Embryonic facial prominence (tissue), 1 donor: Measurements from ENCODE around the gene SLC6A6.

Experiments used
- DNase-seq: peaks from one replicate; pipeline ENCODE4 v3.0.0-alpha.2; 2016; ENCODE audit errors: extremely low spot score

SLC6A6 gene

GRCh38 chr3:14402304-14402811, at the start of gene SLC6A6:
TSS of gene SLC6A6 (plus strand) at chr3:14402606. CDS start at chr3:14443635, 41,029 bp downstream.
- peak; percentile 83 for DNase-seq

- DNase-seq = no peak
Measured at GRCh38 chr3:14353502-14353901, 48.9 kb upstream of the SLC6A6 start.

GRCh38 chr3:14357463-14357862, 44.9 kb upstream of the SLC6A6 start:
- DNase-seq = no peak

- DNase-seq = peak; percentile 16
Measured at GRCh38 chr3:14358426-14359211, 43.8 kb upstream of the SLC6A6 start.

GRCh38 chr3:14359348-14359747, 43.1 kb upstream of the SLC6A6 start:
- DNase-seq = no peak

GRCh38 chr3:14360123-14360881, 42.1 kb upstream of the SLC6A6 start:
- DNase-seq = no peak

- no peak for DNase-seq
Measured at GRCh38 chr3:14361068-14361677, 41.2 kb upstream of the SLC6A6 start.

- no peak for DNase-seq
Measured at GRCh38 chr3:14362890-14363289, 39.5 kb upstream of the SLC6A6 start.

GRCh38 chr3:14363379-14363778, 39.0 kb upstream of the SLC6A6 start:
- DNase-seq = no peak

- DNase-seq = no peak
Measured at GRCh38 chr3:14363991-14364390, 38.4 kb upstream of the SLC6A6 start.

GRCh38 chr3:14364580-14365292, 37.7 kb upstream of the SLC6A6 start:
- no peak for DNase-seq

GRCh38 chr3:14366248-14366647, 36.2 kb upstream of the SLC6A6 start:
- no peak for DNase-seq

GRCh38 chr3:14366915-14367823, 35.2 kb upstream of the SLC6A6 start:
- DNase-seq = no peak

- DNase-seq = no peak
Measured at GRCh38 chr3:14368146-14368545, 34.3 kb upstream of the SLC6A6 start.

GRCh38 chr3:14368885-14369284, 33.5 kb upstream of the SLC6A6 start:
- no peak for DNase-seq

- no peak for DNase-seq
Measured at GRCh38 chr3:14369675-14370669, 32.4 kb upstream of the SLC6A6 start.

GRCh38 chr3:14370720-14371572, 31.5 kb upstream of the SLC6A6 start:
- DNase-seq = no peak
